Measurements from ENCODE around the gene SEPTIN1.

GRCh38 chr16:30421010-30421409 lies 38.6 kb upstream of the SEPTIN1 start:
- TF ChIP-seq ZNF274 (IDR thresholded peaks at IDR 0.05; ENCODE audit: low read depth, low read length), result no peak
- no peak for TF ChIP-seq SUZ12 (IDR thresholded peaks at IDR 0.05; ENCODE audit: extremely low read depth, insufficient read depth, insufficient read length)
- no peak for TF ChIP-seq YY1 (IDR thresholded peaks at IDR 0.05; ENCODE audit: insufficient read depth, insufficient read length)

Measured in NT2/D1 (cell line).